SK-N-SH (cell line): ENCODE results near the gene OR2AE1. TPM values are rescaled to one million over a fixed set of nuclear protein-coding genes. Genes with fewer than 3 reads are reported as not detected.

Experiments
- CTCF ChIA-PET: fragments of 300-600, 350-600 bp; formaldehyde crosslinking; extraction: SDS; loops from one replicate; lab custom pipeline; 2021; lab: Yijun Ruan, JAX
- POLR2A ChIA-PET: fragments of 350-600 bp; sonication (Branson Sonifier 250); formaldehyde crosslinking; extraction: SDS; loops from one replicate; lab custom pipeline; 2020; ENCODE audit warnings: antibody characterized with exemption, inconsistent platforms; lab: Yijun Ruan, JAX
- DNase-seq: peaks from one replicate; pipeline ENCODE4 v3.0.0; 2012
- H2AFZ ChIP-seq: fragments of 200-600 bp; sonication (generic); 2 replicates; pipeline ENCODE4 v1.8.1; 2016; ENCODE audit warnings: antibody characterized with exemption, mild to moderate bottlenecking, low read depth
- H3F3A ChIP-seq: fragments of 200-600 bp; sonication (generic); replicated peaks from 2 replicates; pipeline ENCODE3; 2016; ENCODE audit warnings: antibody characterized with exemption, mild to moderate bottlenecking; ENCODE audit not compliant: insufficient read depth
- H3K27ac ChIP-seq, 2 experiments: fragments of 200-500 bp in 1 of 2; fragments of 200-600 bp in 1 of 2; sonication (Bioruptor generic) in 1 of 2; sonication (generic), shearing (Covaris generic) in 1 of 2; 2 replicates each; pipeline versions ENCODE4 v1.5.1 to v1.6.1; 2014 to 2016; ENCODE audit warnings: low read depth in 2 of 2, inconsistent platforms in 1 of 2, low read length in 1 of 2, mild to moderate bottlenecking in 1 of 2, mixed read lengths in 1 of 2
- H3K27me3 ChIP-seq: fragments of 200-600 bp; sonication (generic), shearing (Covaris generic); 2 replicates; pipeline ENCODE4 v1.6.1; 2016; ENCODE audit warnings: mixed run types; ENCODE audit not compliant: insufficient read depth
- H3K36me3 ChIP-seq, 2 experiments: fragments of 200-500 bp in 1 of 2; fragments of 200-600 bp in 1 of 2; sonication (Bioruptor generic) in 1 of 2; sonication (generic) in 1 of 2; replicated peaks in 1 of 2; 2 replicates each; pipeline versions ENCODE3 to v1.5.1; 2014 to 2016; ENCODE audit warnings: low read length in 1 of 2, mild to moderate bottlenecking in 1 of 2; ENCODE audit not compliant: insufficient read depth in 2 of 2, control insufficient read depth in 1 of 2
- H3K4me1 ChIP-seq, 2 experiments: fragments of 200-500 bp in 1 of 2; fragments of 200-600 bp in 1 of 2; sonication (Bioruptor generic) in 1 of 2; sonication (generic), shearing (Covaris generic) in 1 of 2; 2 replicates each; pipeline versions ENCODE4 v1.5.1 to v1.6.1; 2014 to 2016; ENCODE audit warnings: low read depth in 1 of 2, low read length in 1 of 2, mixed run types in 1 of 2; ENCODE audit not compliant: insufficient read depth in 2 of 2, control insufficient read depth in 1 of 2
- H3K4me2 ChIP-seq: fragments of 200-600 bp; sonication (generic), shearing (Covaris generic); 2 replicates; pipeline ENCODE4 v1.6.1; 2017; ENCODE audit warnings: mixed run types
- H3K4me3 ChIP-seq, 2 experiments: fragments of 200-500 bp in 1 of 2; fragments of 200-600 bp in 1 of 2; sonication (Bioruptor generic) in 1 of 2; sonication (generic), shearing (Covaris generic) in 1 of 2; 2 replicates each; pipeline versions ENCODE4 v1.5.1 to v1.8.1; 2014 to 2016; ENCODE audit warnings: low read depth in 2 of 2, inconsistent platforms in 1 of 2, low read length in 1 of 2, mild to moderate bottlenecking in 1 of 2, mixed read lengths in 1 of 2, moderate library complexity in 1 of 2
- H3K79me2 ChIP-seq: fragments of 200-600 bp; sonication (generic); 2 replicates; pipeline ENCODE4 v1.8.1; 2017; ENCODE audit warnings: mild to moderate bottlenecking; ENCODE audit not compliant: insufficient read depth
- H3K9ac ChIP-seq: fragments of 200-600 bp; sonication (generic); 2 replicates; pipeline ENCODE4 v1.6.1; 2017; ENCODE audit warnings: mixed run types
- H3K9me2 ChIP-seq: fragments of 200-600 bp; sonication (generic); 2 replicates; pipeline ENCODE4 v1.6.1; 2017; ENCODE audit warnings: mixed run types
- H3K9me3 ChIP-seq: fragments of 200-600 bp; sonication (generic); 2 replicates; pipeline ENCODE4 v1.6.1; 2017; ENCODE audit warnings: mixed run types, mild to moderate bottlenecking, moderate library complexity
- H4K20me1 ChIP-seq: fragments of 200-600 bp; sonication (generic); 2 replicates; pipeline ENCODE4 v1.6.1; 2017; ENCODE audit warnings: mild to moderate bottlenecking, mixed run types; ENCODE audit not compliant: insufficient read depth
- CHD2 ChIP-seq: fragments of 150-350 bp; IDR thresholded peaks from 2 replicates; pipeline ENCODE4 v1.6.1; 2018; ENCODE audit warnings: low read length; ENCODE audit not compliant: partially characterized antibody
- ELF1 ChIP-seq: IDR thresholded peaks from 2 replicates; pipeline ENCODE4 v1.4.0; 2012
- EP300 ChIP-seq, 2 experiments: IDR thresholded peaks; 2 replicates each; pipeline versions ENCODE4 v1.4.0 to v1.6.1; 2012; ENCODE audit warnings: borderline replicate concordance in 1 of 2, low read depth in 1 of 2, low read length in 1 of 2
- EZH2phosphoT487 ChIP-seq: fragments of 200-600 bp; sonication (generic); IDR thresholded peaks from 2 replicates; pipeline ENCODE4 v1.6.1; 2017; ENCODE audit warnings: low read depth, mixed run types, mild to moderate bottlenecking, antibody characterized with exemption, moderate library complexity, borderline replicate concordance
- FOXJ3 ChIP-seq: sonication (generic); formaldehyde crosslinking; IDR thresholded peaks from 2 replicates; pipeline ENCODE4 v1.5.1; 2020; ENCODE audit warnings: mild to moderate bottlenecking, missing genetic modification reagents
- FOXM1 ChIP-seq: IDR thresholded peaks from 2 replicates; pipeline ENCODE4 v1.4.0; 2012; ENCODE audit warnings: low read depth, mild to moderate bottlenecking
- GABPA ChIP-seq: IDR thresholded peaks from 2 replicates; pipeline ENCODE4 v1.4.0; 2012; ENCODE audit warnings: low read depth, mild to moderate bottlenecking
- MAX ChIP-seq: IDR thresholded peaks from 2 replicates; pipeline ENCODE4 v1.4.0; 2012; ENCODE audit warnings: low read depth
- MEF2A ChIP-seq: IDR thresholded peaks from 2 replicates; pipeline ENCODE4 v1.4.0; 2012; ENCODE audit warnings: low read depth, borderline replicate concordance
- MXI1 ChIP-seq: IDR thresholded peaks from 2 replicates; pipeline ENCODE4 v1.6.1; 2012; ENCODE audit warnings: mild to moderate bottlenecking, low read depth, low read length, improper control_type of control experiment
- NRF1 ChIP-seq: IDR thresholded peaks from 2 replicates; pipeline ENCODE4 v1.6.1; 2012; ENCODE audit warnings: low read depth, mild to moderate bottlenecking, low read length
- PBX3 ChIP-seq: IDR thresholded peaks from 2 replicates; pipeline ENCODE4; 2012
- RXRA ChIP-seq: IDR thresholded peaks from 2 replicates; pipeline ENCODE4 v1.4.0; 2012; ENCODE audit warnings: low read depth, mild to moderate bottlenecking, borderline replicate concordance
- SIN3A ChIP-seq: IDR thresholded peaks from 2 replicates; pipeline ENCODE4 v1.6.1; 2012; ENCODE audit warnings: low read depth, mild to moderate bottlenecking, low read length, moderate library complexity, borderline replicate concordance
- TAF1 ChIP-seq: IDR thresholded peaks from 2 replicates; pipeline ENCODE4 v1.6.1; 2012; ENCODE audit warnings: low read depth, mild to moderate bottlenecking, low read length, moderate library complexity, borderline replicate concordance
- YY1 ChIP-seq: IDR thresholded peaks from 2 replicates; pipeline ENCODE4 v1.4.0; 2012; ENCODE audit warnings: low read depth, mild to moderate bottlenecking
- ZBTB33 ChIP-seq: IDR thresholded peaks from 2 replicates; pipeline ENCODE4 v1.4.0; 2012; ENCODE audit warnings: low read depth, borderline replicate concordance
- WGBS: methylation state at CpG from one replicate; pipeline ENCODE4 v1.1.6; 2017; ENCODE audit warnings: low lambda C conversion rate; 5-methylcytosine and 5-hydroxymethylcytosine counted together
- polyA plus RNA-seq, 3 experiments: library from polyadenylated mRNA; depleted of rRNA; stranded (reverse); fragments of >200 nt; gene quantifications; 2 replicates each; pipeline ENCODE4 v1.2.3, GENCODE V29; 2012
- TF ChIP-seq, protein P1 (sequence below): IDR thresholded peaks from 2 replicates; pipeline ENCODE4 v1.6.1; 2012; ENCODE audit warnings: mild to moderate bottlenecking, low read depth, low read length, moderate library complexity
- TF ChIP-seq, protein P2 (sequence below): fragments of 200-600 bp; sonication (generic); IDR thresholded peaks from 2 replicates; pipeline ENCODE4 v1.6.1; 2017; ENCODE audit warnings: antibody characterized with exemption, mild to moderate bottlenecking, moderate library complexity

OR2AE1 gene
- polyA plus RNA-seq, 1 of the 3 experiments (the other 2 are of a cell fraction) = not detected

DNA sequence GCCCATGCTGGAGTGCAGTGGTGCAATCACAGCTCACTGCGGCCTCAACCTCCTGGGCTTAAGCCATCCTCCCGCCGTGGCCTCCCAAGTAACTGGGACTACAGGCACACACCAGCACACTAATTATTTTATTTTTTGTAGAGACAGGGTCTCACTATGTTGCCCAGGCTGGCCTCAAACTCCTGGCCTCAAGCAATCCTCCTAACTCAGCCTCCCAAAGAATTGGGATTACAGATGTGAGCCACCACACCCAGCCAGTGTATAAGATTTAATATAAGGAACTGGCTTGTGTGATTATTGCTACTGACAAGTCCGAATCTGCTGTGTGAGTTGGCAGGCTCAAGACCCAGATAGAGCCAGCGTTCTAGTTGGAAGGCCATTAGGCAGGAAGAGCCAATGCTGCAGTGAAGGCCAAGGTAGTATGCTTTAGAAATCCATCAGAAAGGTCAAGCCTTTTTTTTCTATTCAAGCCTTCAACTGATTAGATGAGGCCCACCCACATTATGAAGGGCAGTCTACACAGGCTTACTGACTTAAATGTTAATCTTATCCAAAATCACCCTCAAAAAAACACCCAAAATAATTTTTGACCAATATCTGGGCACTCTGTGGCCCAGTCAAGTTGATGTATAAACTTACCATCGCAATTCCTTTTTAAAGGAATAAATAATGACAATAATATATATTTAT, 23.1 kb upstream of the OR2AE1 start:
- Histone ChIP-seq H3K9me2 (no peaks in the 10 kb centered on the region), H3F3A (no peaks in the 10 kb centered on the region), H3K79me2 (no peaks in the 10 kb centered on the region), H3K4me2 (no peak overlapping the region), H3K9ac (no peak overlapping the region), H3K4me3 (no peak overlapping the region), H2AFZ (no peak overlapping the region)
- DNase-seq = no peak
- TF ChIP-seq ELF1 (no peak), EZH2phosphoT487 (no peak), FOXM1 (no peak), ZBTB33 (no peak), GABPA (no peak), NRF1 (no peak), RXRA (no peak), SIN3A (no peak), MAX (no peak), MXI1 (no peak), CHD2 (no peak), MEF2A (no peak), PBX3 (no peak), FOXJ3 (CRISPR knock-in tag) (no peak), YY1 (no peak), TAF1 (no peak), EP300 (IDR thresholded peaks at IDR 0.05; ENCODE audit: borderline replicate concordance in 1 of 2, low read depth in 1 of 2, low read length in 1 of 2) (no peak)
- TF ChIP-seq, protein P1, sequence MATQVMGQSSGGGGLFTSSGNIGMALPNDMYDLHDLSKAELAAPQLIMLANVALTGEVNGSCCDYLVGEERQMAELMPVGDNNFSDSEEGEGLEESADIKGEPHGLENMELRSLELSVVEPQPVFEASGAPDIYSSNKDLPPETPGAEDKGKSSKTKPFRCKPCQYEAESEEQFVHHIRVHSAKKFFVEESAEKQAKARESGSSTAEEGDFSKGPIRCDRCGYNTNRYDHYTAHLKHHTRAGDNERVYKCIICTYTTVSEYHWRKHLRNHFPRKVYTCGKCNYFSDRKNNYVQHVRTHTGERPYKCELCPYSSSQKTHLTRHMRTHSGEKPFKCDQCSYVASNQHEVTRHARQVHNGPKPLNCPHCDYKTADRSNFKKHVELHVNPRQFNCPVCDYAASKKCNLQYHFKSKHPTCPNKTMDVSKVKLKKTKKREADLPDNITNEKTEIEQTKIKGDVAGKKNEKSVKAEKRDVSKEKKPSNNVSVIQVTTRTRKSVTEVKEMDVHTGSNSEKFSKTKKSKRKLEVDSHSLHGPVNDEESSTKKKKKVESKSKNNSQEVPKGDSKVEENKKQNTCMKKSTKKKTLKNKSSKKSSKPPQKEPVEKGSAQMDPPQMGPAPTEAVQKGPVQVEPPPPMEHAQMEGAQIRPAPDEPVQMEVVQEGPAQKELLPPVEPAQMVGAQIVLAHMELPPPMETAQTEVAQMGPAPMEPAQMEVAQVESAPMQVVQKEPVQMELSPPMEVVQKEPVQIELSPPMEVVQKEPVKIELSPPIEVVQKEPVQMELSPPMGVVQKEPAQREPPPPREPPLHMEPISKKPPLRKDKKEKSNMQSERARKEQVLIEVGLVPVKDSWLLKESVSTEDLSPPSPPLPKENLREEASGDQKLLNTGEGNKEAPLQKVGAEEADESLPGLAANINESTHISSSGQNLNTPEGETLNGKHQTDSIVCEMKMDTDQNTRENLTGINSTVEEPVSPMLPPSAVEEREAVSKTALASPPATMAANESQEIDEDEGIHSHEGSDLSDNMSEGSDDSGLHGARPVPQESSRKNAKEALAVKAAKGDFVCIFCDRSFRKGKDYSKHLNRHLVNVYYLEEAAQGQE = no peak
- TF ChIP-seq, protein P2, sequence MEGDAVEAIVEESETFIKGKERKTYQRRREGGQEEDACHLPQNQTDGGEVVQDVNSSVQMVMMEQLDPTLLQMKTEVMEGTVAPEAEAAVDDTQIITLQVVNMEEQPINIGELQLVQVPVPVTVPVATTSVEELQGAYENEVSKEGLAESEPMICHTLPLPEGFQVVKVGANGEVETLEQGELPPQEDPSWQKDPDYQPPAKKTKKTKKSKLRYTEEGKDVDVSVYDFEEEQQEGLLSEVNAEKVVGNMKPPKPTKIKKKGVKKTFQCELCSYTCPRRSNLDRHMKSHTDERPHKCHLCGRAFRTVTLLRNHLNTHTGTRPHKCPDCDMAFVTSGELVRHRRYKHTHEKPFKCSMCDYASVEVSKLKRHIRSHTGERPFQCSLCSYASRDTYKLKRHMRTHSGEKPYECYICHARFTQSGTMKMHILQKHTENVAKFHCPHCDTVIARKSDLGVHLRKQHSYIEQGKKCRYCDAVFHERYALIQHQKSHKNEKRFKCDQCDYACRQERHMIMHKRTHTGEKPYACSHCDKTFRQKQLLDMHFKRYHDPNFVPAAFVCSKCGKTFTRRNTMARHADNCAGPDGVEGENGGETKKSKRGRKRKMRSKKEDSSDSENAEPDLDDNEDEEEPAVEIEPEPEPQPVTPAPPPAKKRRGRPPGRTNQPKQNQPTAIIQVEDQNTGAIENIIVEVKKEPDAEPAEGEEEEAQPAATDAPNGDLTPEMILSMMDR = no peak
- TF ChIP-seq, all 33 proteins: peak for 0
- Histone ChIP-seq H4K20me1 (no peaks in the 10 kb centered on the region), H3K27me3 (peaks cover under 1% of the 10 kb centered on the region; the same call in 1 of the 2 replicates), H3K9me3 (no peaks in the 10 kb centered on the region), H3K4me1 (peaks cover 0 to 13% of the 10 kb centered on the region in 2 experiments; a peak in 2 of 4 replicates), H3K36me3 (peaks cover 11 to 28% of the 10 kb centered on the region in 2 experiments), H3K27ac (no peak overlapping the region)
- CTCF ChIA-PET = interaction anchor here (1.2 kb wide), 1 partner anchor 80 kb away, joined by 4 read pairs; no protein-coding TSS in a partner anchor
- WGBS = 43% methylated on average over 6 of the region's 6 CpGs
- POLR2A ChIA-PET = no interaction called here
